ENCODE results near the gene SLCO4A1. TPM values are rescaled to one million over a fixed set of nuclear protein-coding genes. Genes with fewer than 3 reads are reported as not detected.
A peak's percentile ranks its signal among the peaks of the same experiment; 100 is the strongest.

SLCO4A1 gene
- total RNA-seq, 1 donor from 2014 or later: 160 TPM

- DNase-seq (ENCODE audit: low spot score in 2 of 2): peak; percentile 25 to 72
- H3K27ac ChIP-seq: no peak overlapping the region
- TF ChIP-seq CTCF (IDR thresholded peaks at IDR 0.05): no peak
- H3K9me3 ChIP-seq: no peaks in the 10 kb centered on the region
- intact Hi-C loops (cut with DNase I): no loop called here
- H3K36me3 ChIP-seq: no peaks in the 10 kb centered on the region
- peaks cover 8% of the 10 kb centered on the region for H3K27me3 ChIP-seq
- no peak overlapping the region for H3K4me3 ChIP-seq
- H3K4me1 ChIP-seq: no peaks in the 10 kb centered on the region
Observed at GRCh38 chr20:62685781-62686555, 43.7 kb downstream of the SLCO4A1 start.

GRCh38 chr20:62686869-62687830 is 44.8 kb downstream of the SLCO4A1 start:
- Histone ChIP-seq H3K27ac (no peak overlapping the region), H3K9me3 (no peaks in the 10 kb centered on the region), H3K4me1 (no peaks in the 10 kb centered on the region), H3K4me3 (no peak overlapping the region), H3K36me3 (no peaks in the 10 kb centered on the region), H3K27me3 (peaks cover 8% of the 10 kb centered on the region)
- DNase-seq (ENCODE audit: low spot score in 2 of 2): no peak
- intact Hi-C loops (cut with DNase I): no loop called here
- no peak for TF ChIP-seq CTCF (IDR thresholded peaks at IDR 0.05)

DNA sequence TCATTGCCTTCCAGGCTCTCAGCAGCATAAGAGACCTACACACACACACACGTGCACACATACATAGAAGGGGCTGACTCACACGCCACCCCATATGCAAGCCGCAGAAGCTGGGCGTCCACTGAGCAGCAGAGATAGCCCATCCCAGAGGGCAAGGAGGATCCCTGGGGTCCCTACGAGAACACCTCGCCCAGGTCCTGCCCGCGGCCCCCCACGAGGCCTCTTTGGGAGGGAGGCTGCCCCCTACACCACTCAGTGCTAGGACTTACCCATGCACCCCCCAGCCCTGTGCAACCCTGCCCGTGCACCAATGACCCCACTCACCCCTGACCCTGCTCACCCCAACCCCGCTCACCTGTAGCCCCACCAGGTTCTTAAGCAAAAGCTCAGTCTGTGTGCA is 45.8 kb downstream of the SLCO4A1 start:
- H3K27me3 ChIP-seq: peaks cover 8% of the 10 kb centered on the region
- H3K4me1 ChIP-seq: no peaks in the 10 kb centered on the region
- no peak for TF ChIP-seq CTCF (IDR thresholded peaks at IDR 0.05)
- H3K36me3 ChIP-seq: no peaks in the 10 kb centered on the region
- H3K27ac ChIP-seq: no peak overlapping the region
- no peak for DNase-seq (ENCODE audit: low spot score in 2 of 2)
- intact Hi-C loops (cut with DNase I): no loop called here
- no peak overlapping the region for H3K4me3 ChIP-seq
- no peaks in the 10 kb centered on the region for H3K9me3 ChIP-seq

DNA sequence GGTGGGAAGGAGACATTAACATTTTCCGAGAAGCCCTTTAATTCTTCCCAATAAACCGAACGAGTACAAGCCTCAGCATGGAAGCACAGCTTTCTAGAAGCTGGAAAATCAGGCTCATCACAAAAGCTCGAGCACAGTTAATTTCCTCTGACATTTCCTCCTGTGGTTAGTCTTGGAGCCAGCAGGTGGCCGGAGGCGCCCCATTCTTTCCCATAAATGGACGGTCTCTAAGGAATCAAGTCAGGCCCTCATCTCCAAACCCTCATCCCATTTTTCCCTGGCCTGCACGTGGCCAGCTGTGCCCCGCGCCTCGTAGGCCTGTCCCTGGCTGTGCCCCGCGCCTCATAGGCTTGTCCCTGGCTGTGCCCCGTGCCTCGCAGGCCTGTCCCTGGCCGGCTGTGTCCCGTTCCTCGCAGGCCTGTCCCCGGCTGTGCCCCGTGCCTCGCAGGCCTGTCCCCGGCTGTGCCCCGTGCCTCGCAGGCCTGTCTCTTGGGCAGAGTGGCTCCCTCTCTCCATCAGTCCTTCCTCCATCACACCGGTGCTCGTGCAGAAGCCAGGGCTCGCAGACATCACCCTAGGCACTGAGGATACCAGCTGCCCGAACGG is 46.7 kb downstream of the SLCO4A1 start:
- intact Hi-C loops (cut with DNase I): no loop called here
- Histone ChIP-seq H3K9me3 (no peaks in the 10 kb centered on the region), H3K27me3 (peaks cover 8% of the 10 kb centered on the region), H3K36me3 (no peaks in the 10 kb centered on the region), H3K4me3 (no peak overlapping the region), H3K4me1 (no peaks in the 10 kb centered on the region), H3K27ac (no peak overlapping the region)
- no peak for DNase-seq (ENCODE audit: low spot score in 2 of 2)
- no peak for TF ChIP-seq CTCF (IDR thresholded peaks at IDR 0.05)

DNA sequence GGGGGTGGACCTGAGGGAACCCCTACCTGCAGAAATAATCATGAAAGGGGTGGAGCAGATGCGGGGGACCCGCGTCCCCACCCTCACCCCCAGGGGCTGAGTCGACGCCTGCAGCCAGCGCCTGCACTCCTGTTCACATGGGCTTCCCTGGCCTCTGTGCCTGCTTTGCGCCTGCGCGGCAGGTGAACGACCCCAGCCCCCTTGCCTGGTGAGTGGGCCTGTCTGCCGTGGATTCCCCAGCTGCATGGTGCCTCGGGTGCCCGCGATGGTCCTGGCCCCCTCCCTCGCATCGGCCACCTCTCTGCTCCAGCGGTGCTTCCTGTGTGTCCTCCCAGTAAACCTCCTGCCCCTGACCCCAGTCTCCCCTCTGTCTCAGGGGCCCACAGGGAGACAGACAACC is 47.6 kb downstream of the SLCO4A1 start:
- Histone ChIP-seq H3K4me3 (no peak overlapping the region), H3K36me3 (no peaks in the 10 kb centered on the region), H3K27ac (no peak overlapping the region), H3K4me1 (no peaks in the 10 kb centered on the region), H3K27me3 (peaks cover 5% of the 10 kb centered on the region), H3K9me3 (no peaks in the 10 kb centered on the region)
- no peak for DNase-seq (ENCODE audit: low spot score in 2 of 2)
- TF ChIP-seq CTCF (IDR thresholded peaks at IDR 0.05): no peak
- intact Hi-C loops (cut with DNase I): no loop called here

All from ascending aorta (tissue), 2 donors.